Measurements from ENCODE around the gene GATD1. TPM values are rescaled to one million over a fixed set of nuclear protein-coding genes. Genes with fewer than 3 reads are reported as not detected.
A peak's percentile ranks its signal among the peaks of the same experiment; 100 is the strongest.

The GATD1 gene
- total RNA-seq, 1 experiment from 2014 or later, result 67.7 TPM

DNA sequence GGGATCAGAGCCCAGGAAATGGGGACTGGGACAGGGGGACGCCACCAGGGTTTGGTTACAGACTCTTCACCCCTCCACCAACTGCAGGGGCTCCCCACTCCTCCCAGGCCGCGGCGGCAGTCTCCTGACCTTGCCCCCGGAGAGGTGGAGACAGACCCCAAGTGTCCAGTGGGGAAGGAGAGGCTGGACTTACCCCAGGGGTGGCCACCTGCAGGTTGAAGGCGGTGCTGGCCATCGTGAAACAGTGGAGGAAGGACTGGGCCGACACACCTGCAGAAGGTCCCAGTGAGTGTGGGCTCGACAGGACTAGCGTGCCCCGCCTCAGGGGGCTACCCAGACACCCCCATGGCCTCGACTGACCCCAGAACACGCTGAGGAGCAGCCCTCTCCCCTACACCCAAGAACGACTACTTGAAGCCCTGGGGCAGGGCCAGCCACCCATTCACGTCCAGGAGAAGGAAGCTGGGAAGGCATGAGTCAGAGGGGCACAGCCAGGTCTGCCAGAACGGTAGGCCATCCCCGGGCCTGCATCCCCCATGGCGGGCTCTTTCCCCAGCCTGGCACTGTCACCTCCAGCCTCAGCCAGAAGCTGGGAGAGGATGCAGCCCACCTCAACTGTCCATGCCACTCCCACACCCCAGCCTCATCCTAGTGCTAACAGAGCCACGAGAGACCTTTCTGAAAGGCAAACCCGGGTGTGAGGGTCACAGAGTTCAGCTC, 2.3 kb downstream of the GATD1 start:
- peak overlapping the region; percentile 85 for H3K4me3 Mint-ChIP-seq (ENCODE audit: unreplicated experiment)
- H3K36me3 Mint-ChIP-seq (ENCODE audit: insufficient read depth, unreplicated experiment), result peaks cover 44% of the 10 kb centered on the region
- DNase-seq (ENCODE audit: unreplicated experiment), result peak; percentile 78
- ChIA-PET POLR2A (interaction anchor here (0.7 to 4.8 kb wide), 11 partner anchors 11 to 207 kb away, joined by 3 to 42 read pairs (median 11); partner anchors contain the start of genes EPS8L2, PIDD1, PNPLA2 and RPLP2), CTCF (interaction anchor here (0.6 to 2.2 kb wide), 4 partner anchors 9 to 64 kb away, joined by 3 to 10 read pairs (median 3); no protein-coding TSS in a partner anchor)
- TF ChIP-seq CTCF (IDR thresholded peaks at IDR 0.05; ENCODE audit: unreplicated experiment), result no peak
- no peaks in the 10 kb centered on the region for H3K9me3 Mint-ChIP-seq (ENCODE audit: unreplicated experiment)
- peaks cover 11% of the 10 kb centered on the region for H3K4me1 Mint-ChIP-seq (ENCODE audit: insufficient read depth, unreplicated experiment)
- H3K27me3 Mint-ChIP-seq (ENCODE audit: insufficient read depth, unreplicated experiment), result no peaks in the 10 kb centered on the region
- intact Hi-C loops (cut with micrococcal nuclease), result no loop called here
- no TSS peak for BruUV-seq (replicated peaks)
- H3K27ac Mint-ChIP-seq (ENCODE audit: low read depth, unreplicated experiment), result peak overlapping the region; percentile 81

DNA sequence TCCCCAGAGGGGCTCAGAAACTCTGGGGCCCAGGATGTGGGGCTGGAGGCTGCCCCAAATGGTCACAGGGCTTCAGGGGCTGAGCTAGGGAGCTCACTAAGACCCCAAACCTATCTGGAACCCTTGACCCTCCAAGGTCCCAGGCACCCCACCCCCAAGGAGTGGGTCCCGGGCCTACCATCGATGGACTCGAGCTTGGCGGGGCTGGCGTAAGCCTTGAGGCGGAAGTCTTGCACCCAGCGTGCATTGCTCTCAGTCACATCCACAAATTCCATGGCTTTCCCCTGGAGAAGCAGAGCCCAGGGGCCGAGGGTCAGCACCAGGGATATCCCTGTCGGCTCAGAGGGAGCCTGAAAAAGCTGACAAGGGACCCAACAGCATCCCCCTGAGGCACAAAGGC, 3.5 kb downstream of the GATD1 start:
- H3K9me3 Mint-ChIP-seq (ENCODE audit: unreplicated experiment), result no peaks in the 10 kb centered on the region
- TF ChIP-seq CTCF (IDR thresholded peaks at IDR 0.05; ENCODE audit: unreplicated experiment), result no peak
- H3K4me3 Mint-ChIP-seq (ENCODE audit: unreplicated experiment), result no peak overlapping the region
- peaks cover 56% of the 10 kb centered on the region for H3K36me3 Mint-ChIP-seq (ENCODE audit: insufficient read depth, unreplicated experiment)
- no peak for DNase-seq (ENCODE audit: unreplicated experiment)
- ChIA-PET POLR2A (interaction anchor here (1.2 kb wide), 1 partner anchor 9 kb away, joined by 3 read pairs; no protein-coding TSS in a partner anchor), CTCF (no interaction called here)
- H3K27me3 Mint-ChIP-seq (ENCODE audit: insufficient read depth, unreplicated experiment), result no peaks in the 10 kb centered on the region
- intact Hi-C loops (cut with micrococcal nuclease), result no loop called here
- BruUV-seq (replicated peaks), result no TSS peak
- H3K27ac Mint-ChIP-seq (ENCODE audit: low read depth, unreplicated experiment), result no peak overlapping the region
- H3K4me1 Mint-ChIP-seq (ENCODE audit: insufficient read depth, unreplicated experiment), result peaks cover 11% of the 10 kb centered on the region

DNA sequence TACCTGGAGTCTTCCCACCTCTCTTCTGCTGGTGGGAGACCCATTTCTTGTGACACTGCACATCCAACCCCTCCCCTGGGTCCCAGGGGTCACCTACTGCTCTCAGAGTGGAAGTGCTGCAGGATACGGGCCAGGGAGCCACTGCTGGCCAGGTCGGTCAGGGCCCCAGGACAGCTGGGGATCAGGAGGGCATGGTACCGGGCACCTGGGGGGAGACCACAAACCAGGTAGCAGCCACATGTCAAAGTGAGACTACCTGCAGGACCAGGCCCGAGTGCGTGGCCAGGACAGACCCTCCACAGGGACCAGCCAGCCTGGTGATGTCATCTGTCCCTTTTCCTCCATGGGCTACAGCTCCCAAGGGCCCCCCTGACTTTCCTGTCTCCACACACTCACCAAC, 3.9 kb downstream of the GATD1 start:
- BruUV-seq (replicated peaks), result no TSS peak
- ChIA-PET CTCF (no interaction called here), POLR2A (interaction anchor here (1.2 kb wide), 1 partner anchor 9 kb away, joined by 3 read pairs; no protein-coding TSS in a partner anchor)
- Mint-ChIP-seq H3K4me3 (ENCODE audit: unreplicated experiment) (no peak overlapping the region), H3K36me3 (ENCODE audit: insufficient read depth, unreplicated experiment) (peaks cover 60% of the 10 kb centered on the region), H3K27ac (ENCODE audit: low read depth, unreplicated experiment) (no peak overlapping the region), H3K9me3 (ENCODE audit: unreplicated experiment) (no peaks in the 10 kb centered on the region), H3K4me1 (ENCODE audit: insufficient read depth, unreplicated experiment) (peaks cover 11% of the 10 kb centered on the region), H3K27me3 (ENCODE audit: insufficient read depth, unreplicated experiment) (no peaks in the 10 kb centered on the region)
- no peak for DNase-seq (ENCODE audit: unreplicated experiment)
- TF ChIP-seq CTCF (IDR thresholded peaks at IDR 0.05; ENCODE audit: unreplicated experiment), result no peak
- intact Hi-C loops (cut with micrococcal nuclease), result no loop called here

DNA sequence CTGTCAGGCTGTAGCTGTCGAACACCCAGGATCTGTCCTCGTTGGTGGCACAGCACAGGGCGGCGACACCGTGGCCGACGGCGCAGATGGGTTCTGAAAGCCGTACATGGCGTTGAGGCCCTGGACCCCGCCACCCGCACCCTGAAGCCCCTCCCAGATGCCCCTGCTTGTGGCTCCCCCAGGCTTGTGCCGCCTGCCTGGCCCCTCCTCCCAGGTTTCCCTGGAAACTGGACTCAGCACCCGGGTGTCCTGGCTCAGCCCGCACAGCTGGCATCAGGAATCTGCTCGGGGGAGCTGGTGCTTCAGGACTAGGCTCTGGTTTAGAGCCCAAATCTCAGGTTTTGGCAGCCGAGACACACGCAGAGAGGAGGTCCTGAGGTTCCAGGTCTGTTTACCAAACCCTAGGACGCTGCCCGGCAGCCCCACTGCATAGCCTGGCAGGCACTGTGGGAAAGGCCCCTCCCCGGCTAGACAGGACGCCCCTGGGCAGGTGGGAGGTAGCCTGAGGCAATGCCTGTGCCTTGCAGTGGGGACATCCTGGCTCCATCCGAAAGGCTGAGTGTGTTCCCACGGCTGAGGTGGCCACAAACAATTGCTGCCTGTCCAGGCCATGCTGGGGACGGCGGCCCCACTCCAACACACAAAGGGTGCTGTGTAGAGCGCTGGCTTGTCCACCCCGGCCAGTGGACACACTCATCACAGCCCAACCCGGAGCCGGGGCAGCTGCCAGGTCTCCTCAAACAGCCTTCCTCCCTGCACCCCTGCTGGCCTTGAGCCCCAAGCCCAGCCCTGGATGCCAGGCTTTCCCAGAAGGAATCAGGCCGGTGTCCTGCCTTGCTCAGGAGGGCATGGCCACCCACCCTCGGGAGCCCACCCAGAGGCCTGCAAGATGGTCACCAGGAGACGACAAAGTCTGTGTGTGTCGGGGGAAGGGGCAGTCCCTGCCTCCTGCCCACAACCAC, 4.6 kb downstream of the GATD1 start:
- POLR2A ChIA-PET, result interaction anchor here (1.2 kb wide), 1 partner anchor 8 kb away, joined by 3 read pairs; no protein-coding TSS in a partner anchor
- intact Hi-C loops (cut with micrococcal nuclease), result no loop called here
- no TSS peak for BruUV-seq (replicated peaks)
- H3K4me3 Mint-ChIP-seq (ENCODE audit: unreplicated experiment), result no peak overlapping the region
- no peak for TF ChIP-seq CTCF (IDR thresholded peaks at IDR 0.05; ENCODE audit: unreplicated experiment)
- no peak overlapping the region for H3K27ac Mint-ChIP-seq (ENCODE audit: low read depth, unreplicated experiment)
- no peaks in the 10 kb centered on the region for H3K9me3 Mint-ChIP-seq (ENCODE audit: unreplicated experiment)
- no peaks in the 10 kb centered on the region for H3K27me3 Mint-ChIP-seq (ENCODE audit: insufficient read depth, unreplicated experiment)
- peaks cover 11% of the 10 kb centered on the region for H3K4me1 Mint-ChIP-seq (ENCODE audit: insufficient read depth, unreplicated experiment)
- CTCF ChIA-PET, result interaction anchor here (0.9 kb wide), 1 partner anchor 11 kb away, joined by 3 read pairs; no protein-coding TSS in a partner anchor
- no peak for DNase-seq (ENCODE audit: unreplicated experiment)
- peaks cover 67% of the 10 kb centered on the region for H3K36me3 Mint-ChIP-seq (ENCODE audit: insufficient read depth, unreplicated experiment)
